OCI-M2 (cell line): ENCODE measurements around the gene ABHD13.
A peak's percentile ranks its signal among the peaks of the same experiment; 100 is the strongest.
"Not testable (repeated sequence)": the region's sequence is repeated elsewhere in the genome, so short reads cannot be mapped to it uniquely, and the experiment has no call there.

Experiments used
- DNase-seq: peaks from one replicate; lab custom pipeline; 2025; ENCODE audit not compliant: unreplicated experiment; lab: John Stamatoyannopoulos, UW

ABHD13 gene

GRCh38 chr13:108218044-108218974, at the start of gene ABHD13:
Gene ABHD13, plus strand, starts transcription at chr13:108218392. Its CDS starts 10,827 bp downstream, at chr13:108229219.
- peak; percentile 42 for DNase-seq

GRCh38 chr13:108168929-108169328, 49.3 kb upstream of the ABHD13 start:
- no peak for DNase-seq

GRCh38 chr13:108176685-108177274, 41.4 kb upstream of the ABHD13 start:
- DNase-seq = no peak

GRCh38 chr13:108178078-108178477, 40.1 kb upstream of the ABHD13 start:
- no peak for DNase-seq

- DNase-seq = no peak
These were observed 35.5 kb upstream of the ABHD13 start for GRCh38 chr13:108182652-108183051.

GRCh38 chr13:108185223-108185622, 33.0 kb upstream of the ABHD13 start:
- no peak for DNase-seq

- DNase-seq = no peak
These were observed 29.9 kb upstream of the ABHD13 start for GRCh38 chr13:108188260-108188659.

- DNase-seq = no peak
These were observed 27.3 kb upstream of the ABHD13 start for GRCh38 chr13:108190897-108191296.

GRCh38 chr13:108193806-108194205, 24.4 kb upstream of the ABHD13 start:
- no peak for DNase-seq

- DNase-seq = no peak
These were observed 23.7 kb upstream of the ABHD13 start for GRCh38 chr13:108194435-108194936.

- no peak for DNase-seq
These were observed 23.0 kb upstream of the ABHD13 start for GRCh38 chr13:108195146-108195545.

- no peak for DNase-seq
These were observed 22.3 kb upstream of the ABHD13 start for GRCh38 chr13:108195861-108196260.

- no peak for DNase-seq
These were observed 17.3 kb upstream of the ABHD13 start for GRCh38 chr13:108200781-108201398.

GRCh38 chr13:108210551-108210950, 7.6 kb upstream of the ABHD13 start:
- no peak for DNase-seq

GRCh38 chr13:108212886-108213285, 5.3 kb upstream of the ABHD13 start:
- DNase-seq = no peak

- no peak for DNase-seq
These were observed 4.2 kb upstream of the ABHD13 start for GRCh38 chr13:108213946-108214345.

GRCh38 chr13:108214441-108215271, 3.5 kb upstream of the ABHD13 start:
- DNase-seq = no peak

GRCh38 chr13:108215436-108215835, 2.8 kb upstream of the ABHD13 start, which contains the start of gene LIG4:
Gene LIG4, minus strand, starts transcription at chr13:108215536. Its CDS starts 4,268 bp downstream, at chr13:108211268.
- peak; percentile 23 for DNase-seq

- DNase-seq = not testable (repeated sequence)
These were observed 717 bp upstream of the ABHD13 start for GRCh38 chr13:108217307-108218043.

GRCh38 chr13:108220041-108220440, 1.8 kb downstream of the ABHD13 start:
- no peak for DNase-seq
